ENCODE results near the gene CCNQ. TPM values are rescaled to one million over a fixed set of nuclear protein-coding genes. Genes with fewer than 3 reads are reported as not detected.

Gene CCNQ
- total RNA-seq, 1 donor from 2014 or later: 21.2 TPM

DNA sequence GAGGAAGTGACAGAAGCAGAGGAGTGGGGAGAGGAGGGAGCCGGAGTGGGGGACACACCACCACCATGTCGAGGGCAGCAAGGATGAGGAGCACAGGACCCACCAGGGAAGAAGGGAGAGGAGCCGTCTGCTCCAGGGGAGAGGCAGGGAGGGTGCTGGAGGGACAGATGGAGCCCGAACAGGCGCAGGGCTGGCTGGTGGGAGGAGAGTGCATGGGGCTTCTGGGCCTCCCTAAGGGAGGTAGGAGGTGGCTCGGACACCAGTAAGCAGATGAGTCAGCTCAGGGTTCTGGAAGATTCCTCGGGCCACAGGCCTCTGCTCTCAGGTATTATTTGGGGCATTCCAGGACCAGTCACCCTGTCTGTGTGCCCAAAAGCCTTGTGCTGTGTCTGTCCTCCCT is 51.7 kb downstream of the CCNQ start:
- FAIRE-seq (no peak), DNase-seq (ENCODE audit: low spot score in 2 of 2) (no peak)

DNA sequence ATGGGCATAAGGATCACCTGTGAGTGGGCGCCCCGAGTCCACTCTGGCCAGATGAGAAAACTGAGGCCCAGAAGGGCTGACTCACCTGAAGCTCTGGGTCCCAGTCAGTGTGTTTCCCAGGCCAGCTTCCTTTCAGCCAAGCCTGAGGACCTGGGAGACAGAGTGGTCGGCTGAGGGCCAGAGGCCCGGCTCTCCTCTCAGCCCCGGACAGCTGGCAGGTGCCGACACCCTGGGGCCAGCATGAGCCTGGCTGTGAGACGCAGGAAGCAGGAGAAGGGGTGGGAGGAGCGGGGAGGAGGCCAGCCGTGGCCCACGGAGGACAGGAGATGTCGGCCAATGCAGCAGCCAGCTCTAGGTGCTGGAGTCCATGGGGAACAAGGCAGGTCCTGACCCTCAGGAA is 52.6 kb downstream of the CCNQ start:
- DNase-seq (ENCODE audit: low spot score in 2 of 2) (no peak), FAIRE-seq (no peak)

DNA sequence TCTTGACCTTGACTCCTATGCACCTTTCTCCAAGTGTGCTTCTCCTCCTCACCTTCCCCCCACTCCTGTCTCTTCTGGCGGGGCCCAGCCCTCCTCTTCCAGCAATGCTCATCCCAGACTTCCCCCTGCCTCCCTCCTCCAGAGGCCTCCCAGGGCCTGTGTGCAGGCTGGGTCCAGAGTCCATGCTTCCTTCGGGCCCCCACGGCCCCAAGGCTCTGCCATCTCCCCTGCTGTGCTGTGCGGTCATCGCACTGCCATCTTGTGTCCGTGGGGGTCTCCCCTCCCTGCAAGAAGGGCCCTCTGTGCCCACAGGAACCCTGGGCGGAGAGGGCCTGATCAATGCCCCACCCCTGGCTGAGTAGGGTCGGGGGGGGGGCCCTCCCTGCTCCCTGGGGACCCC is 54.2 kb downstream of the CCNQ start:
- FAIRE-seq: no peak
- no peak for DNase-seq (ENCODE audit: low spot score in 2 of 2)

DNA sequence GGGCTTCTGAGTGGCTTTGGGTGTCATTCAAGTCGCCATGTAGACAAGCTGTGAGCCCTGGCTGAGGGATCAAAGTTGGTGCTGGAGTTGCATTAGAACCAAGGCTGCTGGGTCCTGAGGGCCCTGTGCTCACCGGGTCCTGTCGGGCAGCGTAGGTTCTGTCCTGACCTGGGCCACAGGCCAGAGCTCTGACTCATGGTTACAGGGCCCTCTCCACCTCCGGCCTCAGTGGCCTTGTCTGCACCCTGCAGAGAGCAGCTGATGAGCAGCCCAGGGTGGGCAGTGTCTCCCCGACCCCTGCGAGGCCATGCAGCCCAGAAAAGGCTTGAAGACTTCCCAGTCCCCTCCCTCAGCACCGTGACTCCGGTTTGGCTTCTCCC is 59.0 kb downstream of the CCNQ start:
- DNase-seq (ENCODE audit: low spot score in 2 of 2): no peak
- no peak for FAIRE-seq

DNA sequence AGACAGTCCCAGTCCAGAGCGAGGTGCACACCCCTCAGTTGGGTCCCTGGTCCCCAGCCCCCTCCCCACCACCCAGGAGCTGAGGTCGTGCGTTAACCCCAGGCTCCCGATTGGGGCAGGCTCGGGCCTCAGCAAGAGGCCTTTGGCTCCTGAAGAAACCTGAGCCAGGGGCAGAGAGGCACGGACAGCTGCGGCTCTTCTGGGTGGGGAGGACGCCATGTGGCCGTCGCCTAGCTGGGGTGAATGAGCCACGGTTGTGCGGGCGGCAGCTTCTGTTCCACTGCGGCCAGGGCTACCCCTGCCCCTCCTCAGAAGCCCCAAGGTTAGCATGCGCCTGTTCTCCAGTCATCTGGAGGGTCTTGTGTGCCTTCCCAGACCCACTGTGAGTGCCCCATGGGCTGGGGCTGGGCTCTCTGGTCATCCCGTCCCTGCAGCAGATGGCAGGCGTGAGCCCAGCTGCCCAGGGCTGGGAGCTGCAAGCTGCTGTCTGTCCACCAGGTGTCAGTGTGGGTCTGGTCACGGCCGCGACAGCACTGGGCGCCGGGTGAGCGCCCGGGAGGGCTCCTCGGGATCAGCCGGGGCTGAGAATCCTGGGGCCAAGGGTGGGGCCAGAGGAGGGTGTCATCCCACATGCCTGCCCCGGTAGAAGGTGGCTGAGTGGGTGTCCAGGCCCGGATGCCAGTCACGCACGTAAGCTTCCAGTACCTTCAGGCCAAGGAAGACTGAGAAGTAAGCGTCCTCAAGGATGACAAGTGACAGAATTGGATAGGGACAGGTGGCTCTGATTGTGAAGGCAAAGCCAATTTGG is 59.6 kb downstream of the CCNQ start:
- peak; percentile 73 to 74 for DNase-seq (ENCODE audit: low spot score in 2 of 2)
- FAIRE-seq: no peak

DNA sequence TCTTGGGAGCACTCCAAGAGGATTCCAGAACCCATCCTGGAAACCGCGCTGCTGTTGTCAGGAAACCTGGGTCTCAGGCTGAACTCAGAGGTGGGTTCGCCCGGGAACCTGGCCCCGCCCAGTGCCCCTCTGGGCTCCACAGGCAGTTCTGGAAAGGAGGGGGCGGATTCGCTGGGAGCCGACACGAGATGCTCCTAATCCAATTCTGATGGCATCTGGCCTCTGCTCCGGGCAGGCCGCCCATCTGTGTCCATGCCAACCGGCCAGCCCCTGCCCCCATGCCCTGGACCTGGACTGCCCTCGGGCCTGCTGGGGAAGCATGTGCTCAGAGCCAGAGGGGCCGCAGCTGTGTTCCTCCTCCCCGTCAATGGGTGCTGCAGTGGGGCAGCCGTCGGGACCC is 60.5 kb downstream of the CCNQ start:
- DNase-seq (ENCODE audit: low spot score in 2 of 2): no peak
- no peak for FAIRE-seq

Other genes with a start within 250 kb of the CCNQ start
- not detected for gene PNMA6E, start 197.8 kb downstream of the CCNQ start, total RNA-seq
- gene ZFP92, start 187.7 kb downstream of the CCNQ start, total RNA-seq: 0.82 TPM
- 2.9 TPM for gene TREX2, start 153.1 kb downstream of the CCNQ start, total RNA-seq
- gene HAUS7, start 128.6 kb downstream of the CCNQ start, total RNA-seq: 6.5 TPM
- gene BGN, start 104.2 kb downstream of the CCNQ start, total RNA-seq: 1.6 TPM
- gene ATP2B3, start 81.5 kb downstream of the CCNQ start, total RNA-seq: 7.3 TPM
- gene DUSP9, start 48.1 kb upstream of the CCNQ start, total RNA-seq: 2.9 TPM
- gene PNCK, start 74.7 kb upstream of the CCNQ start, total RNA-seq: 18.3 TPM
- 12.2 TPM for gene SLC6A8, start 88.8 kb upstream of the CCNQ start, total RNA-seq
- gene BCAP31, start 125.2 kb upstream of the CCNQ start, total RNA-seq: 57.5 TPM
- 3.7 TPM for gene ABCD1, start 125.7 kb upstream of the CCNQ start, total RNA-seq
- gene PLXNB3, start 165.1 kb upstream of the CCNQ start, total RNA-seq: 0.82 TPM
- gene SRPK3, start 181.9 kb upstream of the CCNQ start, total RNA-seq: under 0.01 TPM
- 49.7 TPM for gene IDH3G, start 195.2 kb upstream of the CCNQ start, total RNA-seq
- gene SSR4, start 195.5 kb upstream of the CCNQ start, total RNA-seq: 84.4 TPM
- 165 TPM for gene PDZD4, start 231.4 kb upstream of the CCNQ start, total RNA-seq